NCI-H446 treated with DMSO at 0.1 percent for 48 hours (cell line): ENCODE data around the gene EDDM13.
"Not testable (repeated sequence)": the region's sequence is repeated elsewhere in the genome, so short reads cannot be mapped to it uniquely, and the experiment has no call there.

Experiments used
- DNase-seq: peaks from one replicate; lab custom pipeline; 2025; lab: John Stamatoyannopoulos, UW

Gene EDDM13

GRCh38 chr19:56295531-56296455 is 23.2 kb downstream of the EDDM13 start:
- no peak for DNase-seq

GRCh38 chr19:56297010-56297409 is 24.5 kb downstream of the EDDM13 start:
- no peak for DNase-seq

GRCh38 chr19:56299688-56300087 is 27.1 kb downstream of the EDDM13 start:
- no peak for DNase-seq

GRCh38 chr19:56301155-56301554 is 28.6 kb downstream of the EDDM13 start:
- no peak for DNase-seq

GRCh38 chr19:56301886-56302620 is 29.5 kb downstream of the EDDM13 start:
- no peak for DNase-seq

GRCh38 chr19:56304243-56304642 is 31.7 kb downstream of the EDDM13 start:
- no peak for DNase-seq

GRCh38 chr19:56306016-56306415 is 33.5 kb downstream of the EDDM13 start:
- no peak for DNase-seq

- DNase-seq, result not testable (repeated sequence)
These were observed 34.5 kb downstream of the EDDM13 start for GRCh38 chr19:56307062-56307461.

- no peak for DNase-seq
These were observed 36.2 kb downstream of the EDDM13 start for GRCh38 chr19:56308792-56309191.

GRCh38 chr19:56309511-56310185 is 37.1 kb downstream of the EDDM13 start:
- DNase-seq, result no peak

GRCh38 chr19:56310462-56310861 is 37.9 kb downstream of the EDDM13 start:
- no peak for DNase-seq

GRCh38 chr19:56312342-56312741 is 39.8 kb downstream of the EDDM13 start:
- no peak for DNase-seq

GRCh38 chr19:56312787-56313657 is 40.5 kb downstream of the EDDM13 start:
- no peak for DNase-seq

- no peak for DNase-seq
These were observed 41.5 kb downstream of the EDDM13 start for GRCh38 chr19:56314018-56314380.

GRCh38 chr19:56314381-56315076 is 42.0 kb downstream of the EDDM13 start, which contains the start of gene ZSCAN5A:
ZSCAN5A (minus strand) TSS chr19:56314839; CDS start chr19:56225046, 89,793 bp downstream.
- DNase-seq, result peak; percentile 90

- DNase-seq, result peak; percentile 90
These were observed 42.7 kb downstream of the EDDM13 start for GRCh38 chr19:56315077-56315828.

- DNase-seq, result no peak
These were observed 44.2 kb downstream of the EDDM13 start for GRCh38 chr19:56316728-56317127.

GRCh38 chr19:56317749-56318148 is 45.2 kb downstream of the EDDM13 start:
- DNase-seq, result no peak

GRCh38 chr19:56319991-56320390 is 47.4 kb downstream of the EDDM13 start:
- DNase-seq, result no peak
